IMR-90 (cell line): ENCODE data around the gene ROR2. TPM values are rescaled to one million over a fixed set of nuclear protein-coding genes. Genes with fewer than 3 reads are reported as not detected.

Experiments
- ATAC-seq: fragments of 200-7000 bp; cut with Tn5 transposase; 2 replicates; pipeline ENCODE4 v1.9.1; 2020; ENCODE audit warnings: low read depth, mild to moderate bottlenecking, moderate library complexity
- BruUV-seq: library from RNA; stranded (reverse); fragments of 400-500 nt; replicated peaks from 2 replicates; lab custom pipeline; 2021; lab: Mats Ljungman, UMichigan
- CTCF ChIA-PET: fragments of 300-600 bp; formaldehyde crosslinking; extraction: SDS; loops from one replicate; lab custom pipeline; 2021; ENCODE audit warnings: antibody characterized with exemption; lab: Yijun Ruan, JAX
- POLR2A ChIA-PET: fragments of 300-600 bp; sonication (Branson Sonifier 250); formaldehyde crosslinking; loops from one replicate; lab custom pipeline; 2022; ENCODE audit warnings: antibody characterized with exemption; ENCODE audit not compliant: unreplicated experiment; lab: Charles Lee
- DNase-seq: peaks from one replicate; pipeline ENCODE4 v3.0.0; 2013
- H2AFZ ChIP-seq: replicated peaks from 2 replicates; pipeline ENCODE3; 2013; ENCODE audit warnings: low read length, mild to moderate bottlenecking; ENCODE audit not compliant: poor library complexity
- H2AK5ac ChIP-seq: 2 replicates; pipeline ENCODE4 v1.6.1; 2013; ENCODE audit warnings: low read depth, low read length, inconsistent platforms
- H2AK9ac ChIP-seq: replicated peaks from 2 replicates; pipeline ENCODE3; 2013; ENCODE audit warnings: mild to moderate bottlenecking, low read depth, low read length, moderate library complexity; ENCODE audit not compliant: poor library complexity
- H2BK120ac ChIP-seq: 2 replicates; pipeline ENCODE4 v1.6.1; 2013; ENCODE audit warnings: low read depth, low read length, inconsistent platforms
- H2BK15ac ChIP-seq: 3 replicates; pipeline ENCODE4 v1.6.1; 2013; ENCODE audit warnings: low read depth, low read length, inconsistent platforms
- H2BK20ac ChIP-seq: 2 replicates; pipeline ENCODE4 v1.6.1; 2013; ENCODE audit warnings: low read depth, mild to moderate bottlenecking, inconsistent platforms, low read length, moderate library complexity
- H2BK5ac ChIP-seq: 2 replicates; pipeline ENCODE4 v1.6.1; 2013; ENCODE audit warnings: mild to moderate bottlenecking, low read depth, low read length, inconsistent platforms; ENCODE audit not compliant: poor library complexity, severe bottlenecking
- H3K14ac ChIP-seq: replicated peaks from 2 replicates; pipeline ENCODE4 v1.6.1; 2013; ENCODE audit warnings: low read depth, low read length, inconsistent platforms
- H3K18ac ChIP-seq: 2 replicates; pipeline ENCODE4 v1.6.1; 2013; ENCODE audit warnings: low read depth, low read length, control low read depth
- H3K23ac ChIP-seq: 2 replicates; pipeline ENCODE4 v1.6.1; 2013; ENCODE audit warnings: low read depth, low read length, inconsistent platforms
- H3K27ac ChIP-seq: 2 replicates; pipeline ENCODE4 v1.5.1; 2013; ENCODE audit warnings: mild to moderate bottlenecking, control low read depth, low read length; ENCODE audit not compliant: insufficient read depth
- H3K27me3 ChIP-seq: 2 replicates; pipeline ENCODE4 v1.6.1; 2013; ENCODE audit warnings: low read length; ENCODE audit not compliant: control insufficient read depth, insufficient read depth
- H3K36me3 ChIP-seq: 2 replicates; pipeline ENCODE4 v1.6.1; 2013; ENCODE audit warnings: low read length, mixed read lengths; ENCODE audit not compliant: control insufficient read depth, insufficient read depth
- H3K4ac ChIP-seq: 2 replicates; pipeline ENCODE4 v1.6.1; 2013; ENCODE audit warnings: low read depth, low read length, inconsistent platforms
- H3K4me1 ChIP-seq: 2 replicates; pipeline ENCODE4 v1.6.1; 2013; ENCODE audit warnings: low read length, mixed read lengths; ENCODE audit not compliant: control insufficient read depth, insufficient read depth
- H3K4me2 ChIP-seq: 2 replicates; pipeline ENCODE4 v1.6.1; 2013; ENCODE audit warnings: low read depth, mild to moderate bottlenecking, control low read depth, low read length, moderate library complexity
- H3K4me3 ChIP-seq: 2 replicates; pipeline ENCODE4 v1.5.1; 2013; ENCODE audit warnings: low read depth, mild to moderate bottlenecking, control low read depth, low read length, moderate library complexity; ENCODE audit not compliant: insufficient read depth
- H3K56ac ChIP-seq: 2 replicates; pipeline ENCODE4 v1.6.1; 2013; ENCODE audit warnings: low read length, inconsistent platforms; ENCODE audit not compliant: insufficient read depth; ENCODE audit errors: extremely low read depth
- H3K79me1 ChIP-seq, 2 experiments: 2 replicates each; pipeline ENCODE4 v1.6.1; 2013; ENCODE audit warnings: low read length in 2 of 2, inconsistent platforms in 1 of 2, low read depth in 1 of 2
- H3K9ac ChIP-seq: 2 replicates; pipeline ENCODE4 v1.6.1; 2013; ENCODE audit warnings: low read depth, low read length, control low read depth
- H3K9me1 ChIP-seq: 2 replicates; pipeline ENCODE4 v1.6.1; 2013; ENCODE audit warnings: low read length, inconsistent platforms; ENCODE audit not compliant: insufficient read depth
- H3K9me3 ChIP-seq: 2 replicates; pipeline ENCODE4 v1.6.1; 2013; ENCODE audit warnings: low read length; ENCODE audit not compliant: control insufficient read depth, insufficient read depth
- H4K20me1 ChIP-seq: 2 replicates; pipeline ENCODE4 v1.6.1; 2013; ENCODE audit warnings: low read length, inconsistent platforms; ENCODE audit not compliant: insufficient read depth
- H4K5ac ChIP-seq: 2 replicates; pipeline ENCODE4 v1.6.1; 2013; ENCODE audit warnings: mild to moderate bottlenecking, low read depth, low read length, control low read depth
- H4K8ac ChIP-seq, 2 experiments: 2 replicates each; pipeline ENCODE4 v1.6.1; 2013; ENCODE audit warnings: low read depth in 2 of 2, low read length in 2 of 2, control low read depth in 1 of 2, inconsistent platforms in 1 of 2
- H4K91ac ChIP-seq: 2 replicates; pipeline ENCODE4 v1.6.1; 2013; ENCODE audit warnings: low read depth, low read length, inconsistent platforms; ENCODE audit not compliant: insufficient read depth
- MAZ ChIP-seq: IDR thresholded peaks from 2 replicates; pipeline ENCODE4 v1.6.1; 2012; ENCODE audit warnings: low read depth, mild to moderate bottlenecking, low read length, improper control_type of control experiment, moderate library complexity, borderline replicate concordance
- NFE2L2 ChIP-seq: fragments of 150-350 bp; IDR thresholded peaks from 2 replicates; pipeline ENCODE4 v1.6.1; 2016; ENCODE audit warnings: low read depth, mild to moderate bottlenecking, low read length
- WGBS, 2 experiments: methylation state at CpG; one replicate each; pipeline versions ENCODE4 v1.1.5 to v1.1.7; 2013; ENCODE audit warnings: missing lambda C conversion rate in 2 of 2; ENCODE audit not compliant: insufficient read length in 1 of 2; ENCODE audit errors: extremely low coverage in 2 of 2; 5-methylcytosine and 5-hydroxymethylcytosine counted together
- dilution Hi-C: fragments of 300-500 bp; cut with HindIII; formaldehyde crosslinking; loops from one replicate; pipeline ENCODE4 v1.14.3; 2018; ENCODE audit warnings: low sequenced_read_pairs; ENCODE audit not compliant: unreplicated experiment
- in situ Hi-C: fragments of 300-500 bp; cut with MboI; formaldehyde crosslinking; loops from 3 replicates; pipeline ENCODE4 v1.14.3; 2019; ENCODE audit warnings: low sequenced_read_pairs, inconsistent platforms, mixed read lengths
- intact Hi-C: fragments of 100-400 bp; cut with micrococcal nuclease; formaldehyde crosslinking; loops from 2 replicates; pipeline ENCODE4 v1.10.0; 2022
- polyA plus RNA-seq, 3 experiments: library from polyadenylated mRNA; depleted of rRNA; stranded (reverse); fragments of >200 nt; gene quantifications; 2 replicates each; pipeline ENCODE4 v1.2.3, GENCODE V29; 2012; ENCODE audit warnings: low replicate concordance in 1 of 3
- total RNA-seq: library from RNA; depleted of rRNA; stranded (reverse); fragments of >200 nt; gene quantifications from 2 replicates; pipeline ENCODE4 v1.2.3, GENCODE V29; 2012

ROR2 gene
- total and polyA plus RNA-seq, 2 of the 4 experiments (the other 2 are of a cell fraction), result 2.3 to 4.8 TPM

DNA sequence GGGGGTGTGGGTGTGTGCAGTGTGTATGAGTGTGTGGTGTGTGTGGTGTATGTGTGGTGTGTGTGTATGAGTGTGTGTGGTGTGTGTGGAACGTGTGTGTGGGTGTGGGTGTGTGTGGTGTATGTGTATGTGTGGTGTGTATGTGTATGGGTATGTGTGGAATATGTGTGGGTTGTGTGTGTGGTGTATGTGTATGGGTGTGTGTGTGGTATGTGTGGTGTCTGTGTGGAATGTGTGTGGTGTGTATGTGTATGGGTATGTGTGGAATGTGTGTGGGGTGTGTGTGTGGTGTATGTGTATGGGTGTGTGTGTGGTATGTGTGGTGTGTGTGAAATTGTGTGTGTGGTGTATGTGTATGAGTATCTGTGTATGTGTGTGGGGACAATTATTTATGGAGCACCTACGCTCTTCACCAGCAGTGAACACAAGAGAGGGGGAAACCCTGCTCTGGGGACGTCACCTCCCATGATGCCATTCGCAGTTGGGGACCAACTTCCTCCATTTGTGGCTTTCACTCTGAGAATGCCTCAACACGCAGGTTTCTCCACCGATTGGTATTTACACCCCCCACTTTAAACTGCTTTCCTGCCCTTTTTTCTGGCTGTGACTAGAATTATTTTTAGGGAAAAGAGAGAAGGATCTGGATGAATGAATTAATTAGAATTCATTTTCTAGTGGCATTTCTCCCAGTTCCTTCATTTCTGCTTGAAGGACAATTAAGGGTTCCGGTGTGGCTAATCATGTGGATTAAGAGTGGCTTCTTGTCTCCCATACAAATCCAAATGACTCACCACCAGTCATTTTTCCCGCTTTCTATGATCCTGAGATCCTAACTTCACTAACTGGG, 238.1 kb downstream of the ROR2 start:
- Histone ChIP-seq H2BK20ac (no peak overlapping the region), H4K5ac (no peak overlapping the region), H3K27ac (no peak overlapping the region), H3K9me1 (peaks cover 15% of the 10 kb centered on the region), H4K91ac (no peak overlapping the region), H3K56ac (no peak overlapping the region; the same call in 1 of the 2 replicates), H3K9me3 (peaks cover 3% of the 10 kb centered on the region), H2AK9ac (no peak overlapping the region), H3K36me3 (no peaks in the 10 kb centered on the region), H3K9ac (no peak overlapping the region), H3K18ac (0 out of 2 replicates have a peak overlapping the region, but pooled peaks have one; percentile 46), H3K27me3 (no peaks in the 10 kb centered on the region), H3K4me2 (no peak overlapping the region), H3K4ac (peak overlapping the region; percentile 60), H3K79me1 (no peaks in the 10 kb centered on the region), H4K8ac (peak overlapping the region in 1 of 2 experiments; percentile 40; a peak in 1 of 4 replicates), H3K4me1 (peaks cover 2% of the 10 kb centered on the region; the same call in 1 of the 2 replicates), H3K23ac (no peak overlapping the region), H2AFZ (peak overlapping the region; percentile 61), H2AK5ac (peak overlapping the region; percentile 77; the same call in 1 of the 2 replicates), H3K4me3 (no peak overlapping the region), H2BK120ac (no peak overlapping the region), H4K20me1 (no peaks in the 10 kb centered on the region), H3K14ac (peak overlapping the region; percentile 88), H2BK15ac (0 out of 3 replicates have a peak overlapping the region, but pooled peaks have one; percentile 47), H2BK5ac (peak overlapping the region; percentile 96)
- dilution Hi-C loops (no loop called here), in situ Hi-C loops (no loop called here), intact Hi-C loops (no loop called here)
- ATAC-seq (no peak; the same call in 1 of the 2 replicates), DNase-seq (peak; percentile 37)
- CTCF ChIA-PET, result no interaction called here
- no TSS peak for BruUV-seq
- POLR2A ChIA-PET, result no interaction called here
- WGBS, 2 experiments, result 50% methylated on average over 1 of the region's 8 CpGs; no CpG with 5 or more reads in 1 of the 2 experiments
- TF ChIP-seq MAZ (no peak), NFE2L2 (no peak)
